ENCODE results near the gene RPP14. TPM values are rescaled to one million over a fixed set of nuclear protein-coding genes. Genes with fewer than 3 reads are reported as not detected.
"Not testable (repeated sequence)": the region's sequence is repeated elsewhere in the genome, so short reads cannot be mapped to it uniquely, and the experiment has no call there.

Gene RPP14
- total RNA-seq, 2 experiments from 2014 or later, result 12.9 to 16.9 TPM

GRCh38 chr3:58339146-58339545 is 33.1 kb downstream of the RPP14 start:
- CTCF ChIA-PET, result interaction anchor here (0.8 to 1.8 kb wide), 2 partner anchors 76 to 153 kb away, joined by 3 to 4 read pairs; partner anchors contain the start of gene KCTD6
- H3K9me3 Mint-ChIP-seq (ENCODE audit: low read depth); ATAC-seq; H3K27ac Mint-ChIP-seq; H3K27me3 Mint-ChIP-seq; H3K4me3 Mint-ChIP-seq; DNase-seq: not testable (repeated sequence)
- Mint-ChIP-seq H3K36me3 (peaks cover 44% of the 10 kb centered on the region), H3K4me1 (peaks cover 36% of the 10 kb centered on the region)

GRCh38 chr3:58340594-58341244 is 34.7 kb downstream of the RPP14 start:
- CTCF ChIA-PET, result interaction anchor here (0.7 to 1.8 kb wide), 3 partner anchors 9 to 151 kb away, joined by 3 to 4 read pairs (median 4); partner anchors contain the start of genes HTD2, KCTD6 and RPP14
- H3K4me3 Mint-ChIP-seq, result no peak overlapping the region
- no peak for DNase-seq
- H3K27ac Mint-ChIP-seq, result peak overlapping the region; percentile 56
- no peaks in the 10 kb centered on the region for H3K27me3 Mint-ChIP-seq
- no peaks in the 10 kb centered on the region for H3K9me3 Mint-ChIP-seq (ENCODE audit: low read depth)
- peaks cover 41% of the 10 kb centered on the region for H3K36me3 Mint-ChIP-seq
- ATAC-seq, result no peak
- peaks cover 29% of the 10 kb centered on the region for H3K4me1 Mint-ChIP-seq

GRCh38 chr3:58341376-58341775 is 35.3 kb downstream of the RPP14 start:
- no peak for ATAC-seq
- Mint-ChIP-seq H3K9me3 (ENCODE audit: low read depth) (no peaks in the 10 kb centered on the region), H3K36me3 (peaks cover 42% of the 10 kb centered on the region), H3K4me3 (no peak overlapping the region), H3K27ac (peak overlapping the region; percentile 56), H3K27me3 (no peaks in the 10 kb centered on the region), H3K4me1 (peaks cover 29% of the 10 kb centered on the region)
- no peak for DNase-seq
- CTCF ChIA-PET, result interaction anchor here (1.0 kb wide), 1 partner anchor 35 kb away, joined by 3 read pairs; the partner anchor contains the start of genes HTD2 and RPP14

- no peaks in the 10 kb centered on the region for H3K27me3 Mint-ChIP-seq
- ATAC-seq, result no peak
- H3K4me3 Mint-ChIP-seq, result no peak overlapping the region
- H3K9me3 Mint-ChIP-seq (ENCODE audit: low read depth), result no peaks in the 10 kb centered on the region
- H3K4me1 Mint-ChIP-seq, result peaks cover 36% of the 10 kb centered on the region
- DNase-seq, result no peak
- H3K27ac Mint-ChIP-seq, result peak overlapping the region; percentile 26
- peaks cover 43% of the 10 kb centered on the region for H3K36me3 Mint-ChIP-seq
- CTCF ChIA-PET, result interaction anchor here (1.0 kb wide), 1 partner anchor 9 kb away, joined by 5 read pairs; the partner anchor contains the start of gene PXK
Measured at GRCh38 chr3:58342676-58343075, 36.6 kb downstream of the RPP14 start.

GRCh38 chr3:58345457-58345856 is 39.4 kb downstream of the RPP14 start:
- peaks cover 2% of the 10 kb centered on the region for H3K9me3 Mint-ChIP-seq (ENCODE audit: low read depth)
- no peak overlapping the region for H3K4me3 Mint-ChIP-seq
- H3K4me1 Mint-ChIP-seq, result peaks cover 59% of the 10 kb centered on the region
- DNase-seq, result no peak
- H3K27me3 Mint-ChIP-seq, result no peaks in the 10 kb centered on the region
- CTCF ChIA-PET, result interaction anchor here (14.1 kb wide), 1 partner anchor 10 kb away, joined by 144 read pairs; the partner anchor contains the start of gene PXK
- peaks cover 53% of the 10 kb centered on the region for H3K36me3 Mint-ChIP-seq
- no peak overlapping the region for H3K27ac Mint-ChIP-seq
- ATAC-seq, result no peak

- H3K4me1 Mint-ChIP-seq, result peaks cover 60% of the 10 kb centered on the region
- H3K4me3 Mint-ChIP-seq, result no peak overlapping the region
- ATAC-seq, result peak; percentile 23
- H3K9me3 Mint-ChIP-seq (ENCODE audit: low read depth), result peaks cover 2% of the 10 kb centered on the region
- H3K27ac Mint-ChIP-seq, result peak overlapping the region; percentile 75
- peaks cover 50% of the 10 kb centered on the region for H3K36me3 Mint-ChIP-seq
- CTCF ChIA-PET, result interaction anchor here (0.6 to 14.1 kb wide), 2 partner anchors 11 to 38 kb away, joined by 3 to 144 read pairs; partner anchors contain the start of gene PXK
- DNase-seq, result no peak
- no peaks in the 10 kb centered on the region for H3K27me3 Mint-ChIP-seq
Measured at GRCh38 chr3:58346368-58346767, 40.3 kb downstream of the RPP14 start.

- DNase-seq (no peak), ATAC-seq (no peak)
- Mint-ChIP-seq H3K9me3 (ENCODE audit: low read depth) (peaks cover 2% of the 10 kb centered on the region), H3K27ac (peak overlapping the region; percentile 22), H3K4me1 (peaks cover 74% of the 10 kb centered on the region), H3K36me3 (peaks cover 55% of the 10 kb centered on the region), H3K4me3 (no peak overlapping the region), H3K27me3 (no peaks in the 10 kb centered on the region)
- CTCF ChIA-PET, result interaction anchor here (0.6 to 14.1 kb wide), 2 partner anchors 13 to 156 kb away, joined by 3 to 144 read pairs; partner anchors contain the start of gene PXK
Measured at GRCh38 chr3:58347984-58348383, 41.9 kb downstream of the RPP14 start.

GRCh38 chr3:58349792-58350626 is 44.0 kb downstream of the RPP14 start:
- Mint-ChIP-seq H3K36me3 (peaks cover 53% of the 10 kb centered on the region), H3K9me3 (ENCODE audit: low read depth) (peaks cover 2% of the 10 kb centered on the region), H3K4me1 (peaks cover 86% of the 10 kb centered on the region), H3K27me3 (no peaks in the 10 kb centered on the region), H3K27ac (peak overlapping the region; percentile 94), H3K4me3 (peak overlapping the region; percentile 61)
- ATAC-seq (peak; percentile 68), DNase-seq (peak; percentile 80)
- CTCF ChIA-PET, result interaction anchor here (0.6 to 14.1 kb wide), 12 partner anchors 9 to 1659 kb away, joined by 3 to 144 read pairs (median 4); partner anchors contain the start of genes HTD2, PXK and RPP14

GRCh38 chr3:58350627-58351013 is 44.6 kb downstream of the RPP14 start:
- peak overlapping the region; percentile 44 for H3K4me3 Mint-ChIP-seq
- peak overlapping the region; percentile 94 for H3K27ac Mint-ChIP-seq
- H3K36me3 Mint-ChIP-seq, result peaks cover 53% of the 10 kb centered on the region
- CTCF ChIA-PET, result interaction anchor here (0.8 to 14.1 kb wide), 6 partner anchors 15 to 121 kb away, joined by 3 to 144 read pairs (median 9); partner anchors contain the start of genes HTD2, PXK and RPP14
- no peaks in the 10 kb centered on the region for H3K27me3 Mint-ChIP-seq
- H3K9me3 Mint-ChIP-seq (ENCODE audit: low read depth), result peaks cover 2% of the 10 kb centered on the region
- ATAC-seq, result peak; percentile 8
- H3K4me1 Mint-ChIP-seq, result peaks cover 90% of the 10 kb centered on the region
- peak; percentile 45 for DNase-seq

GRCh38 chr3:58351920-58352319 is 45.9 kb downstream of the RPP14 start:
- no peaks in the 10 kb centered on the region for H3K27me3 Mint-ChIP-seq
- no peak overlapping the region for H3K4me3 Mint-ChIP-seq

GRCh38 chr3:58352626-58353025 is 46.6 kb downstream of the RPP14 start:
- peaks cover 93% of the 10 kb centered on the region for H3K4me1 Mint-ChIP-seq
- peak overlapping the region; percentile 94 for H3K27ac Mint-ChIP-seq
- H3K4me3 Mint-ChIP-seq, result no peak overlapping the region
- DNase-seq (no peak), ATAC-seq (no peak)
- peaks cover 2% of the 10 kb centered on the region for H3K9me3 Mint-ChIP-seq (ENCODE audit: low read depth)
- CTCF ChIA-PET, result interaction anchor here (0.9 to 14.1 kb wide), 5 partner anchors 18 to 65 kb away, joined by 3 to 144 read pairs (median 3); partner anchors contain the start of genes HTD2, PXK and RPP14
- H3K27me3 Mint-ChIP-seq, result no peaks in the 10 kb centered on the region
- peaks cover 43% of the 10 kb centered on the region for H3K36me3 Mint-ChIP-seq

More at GRCh38 chr3:58351920-58352319, 45.9 kb downstream of the RPP14 start:
- CTCF ChIA-PET, result interaction anchor here (0.9 to 14.1 kb wide), 6 partner anchors 17 to 66 kb away, joined by 3 to 144 read pairs (median 4); partner anchors contain the start of genes HTD2, PXK and RPP14
- H3K9me3 Mint-ChIP-seq (ENCODE audit: low read depth), result peaks cover 2% of the 10 kb centered on the region
- DNase-seq (peak; percentile 49), ATAC-seq (no peak)
- H3K36me3 Mint-ChIP-seq, result peaks cover 46% of the 10 kb centered on the region
- H3K4me1 Mint-ChIP-seq, result peaks cover 93% of the 10 kb centered on the region
- peak overlapping the region; percentile 94 for H3K27ac Mint-ChIP-seq

GRCh38 chr3:58353722-58354553 is 47.9 kb downstream of the RPP14 start:
- H3K36me3 Mint-ChIP-seq, result peaks cover 32% of the 10 kb centered on the region
- H3K9me3 Mint-ChIP-seq (ENCODE audit: low read depth), result peaks cover 2% of the 10 kb centered on the region
- DNase-seq (peak; percentile 76), ATAC-seq (peak; percentile 59)
- H3K4me3 Mint-ChIP-seq, result peak overlapping the region; percentile 71
- peaks cover 91% of the 10 kb centered on the region for H3K4me1 Mint-ChIP-seq
- peak overlapping the region; percentile 97 for H3K27ac Mint-ChIP-seq
- no peaks in the 10 kb centered on the region for H3K27me3 Mint-ChIP-seq
- CTCF ChIA-PET, result interaction anchor here (1.0 to 14.1 kb wide), 5 partner anchors 10 to 61 kb away, joined by 5 to 144 read pairs (median 6); partner anchors contain the start of genes HTD2, PXK and RPP14

Data from activated CD8-positive, alpha-beta memory T cell treated with anti-CD3 and anti-CD28 coated beads, Interleukin-2, amount 10 ng/mL, durations not matched to agents 7 days and 5 days (primary cell).